ACHN (cell line): ENCODE data around the gene RAI1.
A peak's percentile ranks its signal among the peaks of the same experiment; 100 is the strongest.
"Not testable (repeated sequence)": the region's sequence is repeated elsewhere in the genome, so short reads cannot be mapped to it uniquely, and the experiment has no call there.

Experiments used
- DNase-seq: peaks from one replicate; pipeline ENCODE4 v3.0.0-alpha.2; 2015
- in situ Hi-C: cut with HindIII; loops from 2 replicates; pipeline ENCODE4 v1.10.0; 2017; ENCODE audit warnings: low sequenced_read_pairs, low pct_ligation_motif_present, low pct_unique_long_range_greater_than_20kb

Gene RAI1, protein sequence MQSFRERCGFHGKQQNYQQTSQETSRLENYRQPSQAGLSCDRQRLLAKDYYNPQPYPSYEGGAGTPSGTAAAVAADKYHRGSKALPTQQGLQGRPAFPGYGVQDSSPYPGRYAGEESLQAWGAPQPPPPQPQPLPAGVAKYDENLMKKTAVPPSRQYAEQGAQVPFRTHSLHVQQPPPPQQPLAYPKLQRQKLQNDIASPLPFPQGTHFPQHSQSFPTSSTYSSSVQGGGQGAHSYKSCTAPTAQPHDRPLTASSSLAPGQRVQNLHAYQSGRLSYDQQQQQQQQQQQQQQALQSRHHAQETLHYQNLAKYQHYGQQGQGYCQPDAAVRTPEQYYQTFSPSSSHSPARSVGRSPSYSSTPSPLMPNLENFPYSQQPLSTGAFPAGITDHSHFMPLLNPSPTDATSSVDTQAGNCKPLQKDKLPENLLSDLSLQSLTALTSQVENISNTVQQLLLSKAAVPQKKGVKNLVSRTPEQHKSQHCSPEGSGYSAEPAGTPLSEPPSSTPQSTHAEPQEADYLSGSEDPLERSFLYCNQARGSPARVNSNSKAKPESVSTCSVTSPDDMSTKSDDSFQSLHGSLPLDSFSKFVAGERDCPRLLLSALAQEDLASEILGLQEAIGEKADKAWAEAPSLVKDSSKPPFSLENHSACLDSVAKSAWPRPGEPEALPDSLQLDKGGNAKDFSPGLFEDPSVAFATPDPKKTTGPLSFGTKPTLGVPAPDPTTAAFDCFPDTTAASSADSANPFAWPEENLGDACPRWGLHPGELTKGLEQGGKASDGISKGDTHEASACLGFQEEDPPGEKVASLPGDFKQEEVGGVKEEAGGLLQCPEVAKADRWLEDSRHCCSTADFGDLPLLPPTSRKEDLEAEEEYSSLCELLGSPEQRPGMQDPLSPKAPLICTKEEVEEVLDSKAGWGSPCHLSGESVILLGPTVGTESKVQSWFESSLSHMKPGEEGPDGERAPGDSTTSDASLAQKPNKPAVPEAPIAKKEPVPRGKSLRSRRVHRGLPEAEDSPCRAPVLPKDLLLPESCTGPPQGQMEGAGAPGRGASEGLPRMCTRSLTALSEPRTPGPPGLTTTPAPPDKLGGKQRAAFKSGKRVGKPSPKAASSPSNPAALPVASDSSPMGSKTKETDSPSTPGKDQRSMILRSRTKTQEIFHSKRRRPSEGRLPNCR (N-terminal part only)

DNA sequence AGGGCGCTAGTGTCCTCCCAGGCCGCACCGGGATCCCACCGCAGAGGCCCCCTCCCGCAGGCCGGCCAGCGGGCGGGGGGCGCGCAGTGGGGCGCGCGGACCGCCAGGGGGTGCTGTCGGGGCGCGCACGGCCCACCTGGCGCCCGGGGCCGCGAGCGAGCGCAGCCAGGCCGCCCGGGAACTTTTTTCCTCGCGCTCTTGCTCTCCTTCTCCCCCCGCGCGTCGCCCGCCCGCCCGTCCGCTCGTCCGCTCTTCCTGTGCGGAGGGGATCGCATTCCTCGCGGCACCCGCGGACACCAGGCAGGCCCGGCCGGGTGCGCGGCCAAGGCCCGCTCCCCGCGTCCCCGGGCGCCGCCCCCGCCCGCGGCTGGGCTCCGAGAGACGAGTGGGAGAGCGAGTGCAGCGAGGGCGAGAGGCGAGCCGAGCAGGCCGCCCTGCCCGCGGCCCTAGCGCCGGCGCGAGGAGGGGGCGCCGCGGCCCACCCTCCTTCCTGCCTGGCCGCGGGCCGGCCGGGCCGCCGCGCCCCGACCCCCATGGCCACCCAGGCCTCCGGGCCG lies at the start of gene RAI1:
Gene RAI1, plus strand, starts transcription at position 272 of the 557 bp plus-strand sequence. CDS start 111,491 bp downstream, outside the sequence.
- peak; percentile 85 for DNase-seq
- in situ Hi-C loops = no loop called here

DNA sequence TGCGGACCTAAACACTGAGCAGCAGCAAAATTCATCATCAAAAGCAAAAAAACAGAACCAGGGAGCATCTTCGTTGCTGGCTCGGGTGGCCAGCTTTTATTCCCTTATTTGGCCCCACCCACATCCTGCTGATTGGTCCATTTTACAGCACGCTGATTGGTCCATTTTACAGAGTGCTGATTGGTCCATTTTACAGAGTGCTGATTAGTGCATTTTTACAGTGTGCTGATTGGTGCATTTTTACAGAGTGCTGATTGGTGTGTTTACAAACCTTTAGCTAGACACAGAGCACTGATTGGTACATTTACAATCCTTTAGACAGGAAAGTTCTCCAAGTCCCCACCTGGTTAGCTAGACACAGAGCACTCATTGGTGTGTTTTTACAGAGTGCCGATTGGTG lies 48.6 kb upstream of the RAI1 start:
- DNase-seq, in situ Hi-C loops: not testable (repeated sequence)

DNA sequence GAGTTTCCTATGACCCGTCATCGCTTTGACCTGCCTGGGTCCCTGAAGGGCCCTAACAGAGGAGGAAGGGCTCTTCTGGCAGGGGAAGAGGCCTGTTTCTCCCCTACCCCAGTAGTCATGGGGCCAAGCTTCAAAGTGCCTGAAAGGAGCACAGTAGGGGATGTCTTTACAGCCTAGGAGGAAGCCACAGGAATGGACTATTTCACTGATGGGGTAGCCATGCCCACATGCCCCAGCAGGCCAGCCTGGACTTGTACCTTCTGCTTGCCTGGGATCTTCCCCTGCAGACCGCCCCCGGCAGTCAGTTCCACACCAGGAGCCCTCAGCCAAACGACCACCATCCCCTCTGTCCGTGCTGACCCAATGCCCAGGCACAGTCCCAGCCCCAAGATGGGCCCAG lies 47.9 kb upstream of the RAI1 start:
- no peak for DNase-seq
- in situ Hi-C loops = no loop called here

DNA sequence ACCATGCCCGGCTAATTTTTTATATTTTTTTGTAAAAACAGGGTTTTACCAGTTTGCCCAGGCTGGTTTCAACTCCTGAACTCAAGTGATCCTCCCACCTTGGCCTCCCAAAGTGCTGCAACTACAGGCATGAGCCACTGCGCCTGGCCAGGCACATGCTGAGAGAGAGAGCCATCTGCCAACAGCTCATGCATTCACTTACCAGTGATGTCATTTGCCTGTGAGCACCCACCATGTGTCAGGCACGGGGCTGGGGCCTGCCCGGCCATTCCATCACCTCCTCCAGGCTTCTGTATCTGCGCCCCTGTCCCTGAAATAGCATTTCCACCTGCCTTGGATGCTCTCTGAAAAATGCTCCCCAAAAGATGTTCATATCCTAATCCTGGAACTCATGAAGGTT lies 46.1 kb upstream of the RAI1 start:
- no peak for DNase-seq
- in situ Hi-C loops = no loop called here

DNA sequence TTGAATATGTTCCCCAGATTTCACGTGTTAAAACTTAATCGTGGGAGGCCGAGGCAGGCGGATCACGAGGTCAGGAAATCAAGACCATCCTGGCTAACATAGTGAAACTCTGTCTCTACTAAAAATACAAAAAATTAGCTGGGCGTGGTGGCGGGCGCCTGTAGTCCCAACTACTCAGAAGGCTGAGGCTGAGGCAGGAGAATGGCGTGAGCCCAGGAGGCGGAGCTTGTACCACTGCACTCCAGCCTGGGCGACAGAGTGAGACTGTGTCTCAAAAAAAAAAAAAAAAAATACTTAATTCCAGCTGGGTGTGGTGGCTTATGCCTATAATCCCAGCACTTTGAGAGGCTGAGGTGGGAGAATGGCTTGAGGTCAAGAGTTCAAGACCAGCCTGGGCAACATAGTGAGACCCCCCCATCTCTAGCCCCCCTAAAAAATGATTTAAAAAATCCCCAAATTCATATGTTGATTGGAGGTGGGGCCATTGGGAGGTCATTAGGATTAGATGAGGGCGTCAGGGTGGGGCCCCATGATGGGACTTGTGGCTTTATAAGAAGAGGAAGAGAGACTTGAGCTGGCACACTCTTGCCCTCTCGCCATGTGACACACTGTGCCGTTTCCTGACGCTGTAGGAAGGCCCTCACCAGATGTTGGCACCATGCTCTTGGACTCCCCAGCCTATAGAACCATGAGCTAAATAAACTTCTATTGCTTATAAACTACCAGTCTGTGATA lies 45.6 kb upstream of the RAI1 start:
- DNase-seq, in situ Hi-C loops: not testable (repeated sequence)

DNA sequence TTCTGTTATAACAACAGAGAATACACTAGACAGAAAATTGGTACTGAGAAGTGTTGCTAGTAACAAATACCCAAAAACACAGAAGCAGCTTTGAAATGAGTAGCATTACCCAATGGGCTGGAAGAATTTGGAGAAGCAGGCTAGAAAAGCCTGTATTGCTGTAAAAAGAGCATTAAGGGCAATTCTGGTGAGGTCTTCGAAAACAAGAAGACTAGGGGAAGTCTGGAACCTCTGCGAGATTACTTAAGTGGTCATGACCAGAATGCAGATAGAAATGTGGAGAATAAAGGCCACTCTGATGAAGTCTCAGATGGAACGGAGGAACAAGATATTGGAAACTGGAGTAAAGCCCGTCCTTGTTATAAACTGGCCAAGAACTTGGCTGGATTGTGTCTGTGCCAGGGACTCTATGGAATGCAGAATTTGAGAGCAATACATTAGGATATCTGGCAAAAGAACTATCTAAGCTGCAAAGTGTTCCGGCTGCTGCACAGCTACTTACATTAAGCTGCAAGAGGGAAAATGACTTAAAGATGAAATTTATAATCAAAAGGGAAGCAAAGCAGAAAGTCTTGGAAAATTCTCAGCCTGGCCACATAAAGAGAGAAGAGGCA lies 44.9 kb upstream of the RAI1 start:
- in situ Hi-C loops = no loop called here
- DNase-seq = no peak

DNA sequence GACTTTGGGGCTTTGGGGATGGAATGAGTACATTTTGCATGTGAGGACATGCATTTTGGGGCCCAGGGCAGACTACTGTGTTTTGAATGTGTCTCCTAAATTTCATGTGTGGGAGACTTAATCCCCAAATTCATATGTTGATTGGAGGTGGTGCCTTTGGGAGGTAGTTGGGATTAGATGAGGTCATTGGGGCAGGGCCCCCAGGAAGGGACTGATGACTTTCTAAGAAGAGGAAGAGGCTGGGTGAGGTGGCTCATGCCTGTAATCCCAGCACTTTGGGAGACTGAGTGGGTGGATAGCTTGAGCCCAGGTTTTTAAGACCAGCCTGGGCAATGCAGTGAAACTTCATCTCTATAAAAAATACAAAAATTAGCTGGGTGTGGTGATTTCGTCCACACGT lies 42.8 kb upstream of the RAI1 start:
- in situ Hi-C loops = no loop called here
- no peak for DNase-seq

DNA sequence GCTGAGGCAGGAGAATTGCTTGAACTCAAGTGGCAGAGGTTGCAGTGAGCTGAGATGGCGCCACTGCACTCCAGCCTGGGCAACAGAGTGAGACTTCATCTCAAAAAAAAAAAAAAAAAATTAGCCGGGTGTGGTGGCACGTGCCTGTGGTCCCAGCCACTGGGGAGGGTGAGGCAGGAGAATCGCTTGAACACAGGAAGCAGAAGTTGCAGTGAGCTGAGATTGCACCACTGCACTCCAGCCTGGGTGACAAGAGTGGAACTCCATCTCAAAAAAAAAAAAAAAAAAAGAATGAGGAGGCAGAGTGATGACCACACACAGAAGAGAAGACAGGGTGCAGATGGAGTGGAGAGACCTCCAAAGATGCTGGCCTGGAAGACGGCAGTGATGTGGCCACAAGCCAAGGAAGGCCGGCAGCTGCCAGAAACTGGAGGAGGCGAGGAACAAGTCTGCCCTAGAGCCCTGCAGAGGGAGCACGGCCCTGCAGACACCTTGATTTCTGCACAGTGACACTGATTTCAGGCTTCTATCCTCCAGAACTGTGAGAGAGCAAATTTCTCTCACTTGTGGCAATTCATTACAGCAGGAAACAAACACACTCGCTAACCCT lies 41.5 kb upstream of the RAI1 start:
- in situ Hi-C loops, DNase-seq: not testable (repeated sequence)

DNA sequence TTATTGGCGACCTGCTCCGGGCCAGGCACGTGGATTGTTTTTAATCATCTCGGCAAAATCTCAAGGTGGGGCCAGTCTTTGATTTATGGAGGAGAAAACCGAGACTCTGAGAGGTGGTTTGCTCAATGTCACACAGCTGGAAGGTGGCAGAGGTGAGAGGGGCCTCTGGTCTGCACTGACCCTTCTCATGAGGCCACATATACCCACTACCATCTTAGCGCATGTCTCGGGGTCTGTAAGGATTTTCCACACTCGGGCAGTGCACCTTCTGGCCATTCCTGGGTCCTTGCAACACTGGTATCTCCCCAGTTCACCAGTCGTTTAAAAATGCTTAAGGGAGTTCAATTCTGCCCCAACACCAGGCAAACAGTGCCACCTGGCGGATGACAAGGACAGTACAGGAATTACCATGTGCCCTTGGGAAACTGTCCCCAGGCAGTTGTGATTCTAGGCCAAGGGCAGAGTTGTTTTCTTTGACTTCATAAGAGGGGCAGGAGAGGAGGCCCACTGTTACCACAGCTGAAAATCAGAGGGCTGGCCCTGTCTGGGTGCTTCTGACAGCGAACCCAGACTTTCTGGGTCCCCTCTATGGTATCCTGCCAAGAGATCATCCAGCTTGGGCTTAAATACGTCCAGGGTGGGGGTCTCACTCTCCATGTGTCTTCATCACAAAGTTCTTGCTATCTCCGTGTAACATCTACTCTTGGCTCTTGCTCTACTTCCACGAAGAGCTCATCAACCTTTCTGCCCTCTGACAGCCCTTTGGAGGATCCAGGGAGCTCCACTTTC lies 39.4 kb upstream of the RAI1 start:
- in situ Hi-C loops = no loop called here
- peak; percentile 73 for DNase-seq

DNA sequence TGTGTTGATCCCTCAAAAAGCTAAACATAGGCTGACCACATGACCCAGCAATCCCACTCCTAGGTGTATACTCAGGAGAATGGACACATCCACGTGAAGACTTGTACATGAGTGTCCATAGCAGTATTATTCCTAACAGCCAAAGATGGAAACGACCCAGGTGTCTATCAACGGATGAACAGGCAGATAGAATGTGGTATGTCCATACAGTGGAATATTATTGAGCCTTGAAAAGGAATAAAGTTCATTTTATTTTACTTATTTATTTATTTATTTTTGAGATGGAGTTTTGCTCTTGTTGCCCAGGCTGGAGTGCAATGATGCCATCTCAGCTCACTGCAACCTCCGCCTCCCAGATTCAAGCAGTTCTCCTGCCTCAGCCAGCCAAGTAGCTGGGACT lies 36.1 kb upstream of the RAI1 start:
- in situ Hi-C loops, DNase-seq: not testable (repeated sequence)

DNA sequence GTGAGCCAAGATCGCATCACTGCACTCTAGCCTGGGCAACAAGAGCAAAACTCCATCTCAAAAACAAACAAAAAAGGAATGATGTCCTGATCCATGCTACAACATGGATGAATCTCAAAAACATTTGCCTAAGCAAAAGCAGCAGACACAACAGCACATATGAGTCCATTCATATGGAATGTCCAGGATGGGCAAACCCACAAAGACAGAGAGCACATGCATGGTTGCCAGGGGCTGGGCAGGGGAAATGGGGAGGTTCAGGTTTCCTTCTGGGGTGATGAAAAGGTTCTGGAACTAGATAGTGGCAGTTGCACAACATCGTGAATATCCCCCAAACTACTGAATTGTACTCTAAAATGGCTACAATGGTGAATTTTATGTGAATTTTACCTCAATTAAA lies 35.3 kb upstream of the RAI1 start:
- in situ Hi-C loops = no loop called here
- no peak for DNase-seq

DNA sequence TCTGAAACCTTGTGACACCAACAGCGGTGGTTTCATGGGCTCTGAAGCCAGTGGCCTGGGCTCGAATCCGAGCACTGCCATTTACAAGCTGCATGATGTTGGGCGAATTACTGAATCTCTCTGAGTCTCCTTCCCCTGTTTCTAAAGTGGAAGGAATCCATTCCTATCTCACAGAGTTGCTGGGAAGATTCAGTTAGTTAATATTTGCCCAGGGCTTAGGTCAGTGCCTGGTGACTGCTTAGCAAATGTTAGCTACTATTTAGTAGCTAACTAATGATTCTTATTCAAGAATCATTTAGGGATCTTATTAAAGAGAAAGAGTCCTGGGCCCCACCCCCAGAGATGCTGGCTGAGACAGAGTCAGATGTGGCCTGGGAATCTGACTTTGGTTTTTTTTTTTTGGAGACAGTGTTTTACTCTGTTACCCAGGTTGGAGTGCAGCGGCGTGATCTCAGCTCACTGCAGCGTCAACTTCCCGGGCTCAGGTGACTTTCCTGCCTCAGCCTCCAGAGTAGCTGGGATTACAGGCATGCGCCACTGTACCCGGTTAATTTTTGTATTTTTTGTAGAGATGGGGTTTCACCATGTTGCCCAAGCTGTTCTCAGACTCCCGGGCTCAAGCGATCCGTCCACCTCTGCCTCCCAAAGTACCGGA lies 33.6 kb upstream of the RAI1 start:
- in situ Hi-C loops = no loop called here
- DNase-seq = peak; percentile 27

DNA sequence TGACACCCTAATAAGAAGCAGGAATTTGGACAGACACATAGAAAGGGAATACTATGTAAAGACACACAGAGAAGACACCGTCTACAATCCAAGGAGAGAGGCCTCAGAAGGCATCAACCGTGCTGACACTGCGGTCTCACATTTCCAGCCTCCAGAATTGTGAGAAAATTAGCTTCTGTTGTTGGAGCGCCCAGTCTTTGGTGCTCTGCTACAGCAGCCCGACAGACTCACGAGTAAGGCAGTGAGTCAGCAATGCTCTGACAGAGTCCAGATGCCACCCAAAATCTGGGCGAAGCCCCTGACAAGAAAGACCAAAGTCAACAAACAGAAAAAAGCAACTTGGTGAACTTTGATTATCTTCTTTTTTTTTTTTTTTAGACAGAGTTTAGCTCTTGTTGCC lies 32.5 kb upstream of the RAI1 start:
- in situ Hi-C loops = no loop called here
- DNase-seq = no peak

DNA sequence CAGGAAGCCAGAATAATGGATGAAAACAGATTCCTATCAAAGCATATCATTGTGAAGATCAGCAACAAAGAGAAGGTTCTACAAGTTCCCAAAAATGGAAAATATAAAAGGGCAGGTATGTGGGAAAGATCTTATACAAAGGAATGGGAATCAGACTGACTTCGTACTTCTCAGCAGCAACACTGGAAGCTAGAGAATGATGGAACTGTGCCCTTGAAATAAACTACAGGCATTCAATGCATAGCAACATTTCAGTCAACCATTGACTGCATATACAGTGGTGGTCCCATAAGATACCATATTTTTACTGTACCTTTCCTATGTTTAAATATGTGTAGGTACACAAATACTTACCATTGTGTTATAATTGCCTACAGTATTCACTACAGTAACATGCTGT lies 30.3 kb upstream of the RAI1 start:
- DNase-seq = no peak
- in situ Hi-C loops = no loop called here

DNA sequence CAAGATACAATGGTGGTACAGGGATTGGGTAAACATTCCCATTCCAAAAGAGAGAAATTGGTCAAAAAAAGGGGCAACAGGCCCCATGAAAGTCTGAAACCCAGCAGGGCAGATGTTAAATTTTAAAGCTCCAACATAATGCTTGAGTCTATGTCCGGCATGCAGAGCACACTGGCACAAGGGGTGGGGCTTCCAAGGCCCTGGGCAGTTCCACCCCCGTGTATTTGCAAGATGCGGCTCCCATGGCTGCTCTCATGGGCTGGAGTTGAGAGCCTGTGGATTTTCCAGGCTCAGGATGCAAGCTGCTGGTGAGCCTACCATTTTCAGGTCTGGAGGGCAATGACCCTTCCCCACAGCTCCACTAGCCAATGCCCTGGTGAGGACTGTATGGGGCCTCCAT lies 27.9 kb upstream of the RAI1 start:
- in situ Hi-C loops = no loop called here
- DNase-seq = no peak

DNA sequence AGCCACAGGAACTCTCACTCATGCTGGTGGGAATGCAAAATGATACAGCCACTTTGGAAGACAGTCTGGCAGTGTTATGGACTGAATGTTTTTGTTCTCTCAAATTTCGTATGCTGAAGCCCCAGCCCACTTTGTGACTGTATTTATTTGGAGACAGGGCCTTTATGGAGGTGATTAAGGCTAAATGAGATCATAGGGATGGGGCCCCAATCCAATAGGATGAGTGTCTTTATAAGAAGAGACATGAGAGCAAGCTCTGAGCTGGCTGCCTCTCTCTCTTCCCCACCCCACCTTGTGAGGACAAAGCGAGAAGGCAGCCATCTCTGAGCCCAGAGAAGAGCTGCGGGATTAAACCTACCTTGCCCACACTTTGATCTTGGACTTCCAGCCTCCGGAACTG lies 21.9 kb upstream of the RAI1 start:
- DNase-seq = no peak
- in situ Hi-C loops = no loop called here
